Ramos (cell line): ENCODE data around the gene MYOZ3.

Experiments used
- in situ Hi-C: fragments of 300-500 bp; cut with MboI; formaldehyde crosslinking; loops from one replicate; pipeline ENCODE4 v1.14.3; 2022; ENCODE audit warnings: low sequenced_read_pairs; ENCODE audit not compliant: unreplicated experiment

The MYOZ3 gene

GRCh38 chr5:150641006-150641570 is 20.0 kb upstream of the MYOZ3 start:
- in situ Hi-C loops, result no loop called here

GRCh38 chr5:150641824-150642566 is 19.1 kb upstream of the MYOZ3 start:
- in situ Hi-C loops, result no loop called here

GRCh38 chr5:150642567-150642927 is 18.5 kb upstream of the MYOZ3 start:
- in situ Hi-C loops, result no loop called here

- in situ Hi-C loops, result no loop called here
Observed at GRCh38 chr5:150642991-150643710, 17.9 kb upstream of the MYOZ3 start.

GRCh38 chr5:150644058-150644457 is 17.0 kb upstream of the MYOZ3 start:
- in situ Hi-C loops, result no loop called here

- in situ Hi-C loops, result no loop called here
Observed at GRCh38 chr5:150644514-150644913, 16.5 kb upstream of the MYOZ3 start.

GRCh38 chr5:150645070-150645700 is 15.9 kb upstream of the MYOZ3 start:
- in situ Hi-C loops, result no loop called here

GRCh38 chr5:150647275-150648251 is 13.5 kb upstream of the MYOZ3 start:
- in situ Hi-C loops, result no loop called here

- in situ Hi-C loops, result no loop called here
Observed at GRCh38 chr5:150648294-150649107, 12.6 kb upstream of the MYOZ3 start.

GRCh38 chr5:150649108-150650020 is 11.7 kb upstream of the MYOZ3 start:
- in situ Hi-C loops, result loop anchor here (5.0 to 10.0 kb wide), 2 partner anchors 87 to 185 kb away; no protein-coding TSS in a partner anchor

- in situ Hi-C loops, result loop anchor here (5.0 to 10.0 kb wide), 2 partner anchors 88 to 186 kb away; no protein-coding TSS in a partner anchor
Observed at GRCh38 chr5:150650021-150651006, 10.7 kb upstream of the MYOZ3 start.

- in situ Hi-C loops, result loop anchor here (5.0 to 10.0 kb wide), 2 partner anchors 89 to 187 kb away; no protein-coding TSS in a partner anchor
Observed at GRCh38 chr5:150651382-150651781, 9.7 kb upstream of the MYOZ3 start.

GRCh38 chr5:150651924-150652671 is 9.0 kb upstream of the MYOZ3 start:
- in situ Hi-C loops, result loop anchor here (5.0 to 10.0 kb wide), 2 partner anchors 90 to 187 kb away; no protein-coding TSS in a partner anchor

- in situ Hi-C loops, result loop anchor here (5.0 to 10.0 kb wide), 2 partner anchors 91 to 188 kb away; no protein-coding TSS in a partner anchor
Observed at GRCh38 chr5:150653145-150653761, 7.8 kb upstream of the MYOZ3 start.
